DOHH2 (cell line): ENCODE data around the gene USP6NL.

Experiments
- H3F3A ChIP-seq: fragments of 200-600 bp; sonication (generic), shearing (Covaris generic); 2 replicates; pipeline ENCODE4 v1.6.0; 2016; ENCODE audit warnings: antibody characterized with exemption, mild to moderate bottlenecking; ENCODE audit not compliant: control insufficient read depth, insufficient read depth
- H3K27ac ChIP-seq: fragments of 200-600 bp; sonication (generic); 2 replicates; pipeline ENCODE4 v1.5.1; 2014; ENCODE audit warnings: low read depth, mild to moderate bottlenecking, low read length, moderate library complexity
- H3K27me3 ChIP-seq: fragments of 200-600 bp; sonication (generic); 2 replicates; pipeline ENCODE4 v1.6.1; 2014; ENCODE audit warnings: mild to moderate bottlenecking, low read length, mixed read lengths; ENCODE audit not compliant: control insufficient read depth
- H3K36me3 ChIP-seq: fragments of 200-600 bp; sonication (generic); 2 replicates; pipeline ENCODE4 v1.6.1; 2014; ENCODE audit warnings: mild to moderate bottlenecking, low read length, moderate library complexity, mixed read lengths; ENCODE audit not compliant: control insufficient read depth
- H3K4me1 ChIP-seq: fragments of 200-600 bp; sonication (generic); 2 replicates; pipeline ENCODE4 v1.6.1; 2014; ENCODE audit warnings: mild to moderate bottlenecking, low read length, mixed read lengths; ENCODE audit not compliant: control insufficient read depth
- H3K4me2 ChIP-seq: fragments of 200-600 bp; sonication (generic); 2 replicates; pipeline ENCODE4 v1.6.0; 2014; ENCODE audit warnings: mild to moderate bottlenecking, low read length, moderate library complexity
- H3K4me3 ChIP-seq: fragments of 200-600 bp; sonication (generic); 2 replicates; pipeline ENCODE4 v1.5.1; 2014; ENCODE audit warnings: mild to moderate bottlenecking, low read length, mixed read lengths
- H3K79me2 ChIP-seq: fragments of 200-600 bp; sonication (generic); 2 replicates; pipeline ENCODE4 v1.6.1; 2014; ENCODE audit warnings: mild to moderate bottlenecking, low read length, mixed read lengths; ENCODE audit not compliant: control insufficient read depth
- H3K9me2 ChIP-seq: fragments of 200-600 bp; sonication (generic); replicated peaks from 2 replicates; pipeline ENCODE4 v1.6.1; 2014; ENCODE audit warnings: mild to moderate bottlenecking, low read length, mixed read lengths; ENCODE audit not compliant: control insufficient read depth
- H3K9me3 ChIP-seq: fragments of 200-600 bp; sonication (generic); 2 replicates; pipeline ENCODE4 v1.6.1; 2014; ENCODE audit warnings: antibody characterized with exemption, low read length, mixed read lengths; ENCODE audit not compliant: control insufficient read depth, insufficient read depth
- H4K20me1 ChIP-seq: fragments of 200-600 bp; sonication (generic); 2 replicates; pipeline ENCODE4 v1.6.0; 2014; ENCODE audit warnings: low read depth, mild to moderate bottlenecking, antibody characterized with exemption, low read length, moderate library complexity; ENCODE audit not compliant: control insufficient read depth, insufficient read depth
- EZH2phosphoT487 ChIP-seq: fragments of 200-600 bp; sonication (generic); IDR thresholded peaks from 2 replicates; pipeline ENCODE4 v1.6.1; 2017; ENCODE audit warnings: borderline replicate concordance, mild to moderate bottlenecking, antibody characterized with exemption, low read length, moderate library complexity, mixed read lengths
- TF ChIP-seq, protein P1 (sequence below): fragments of 200-600 bp; sonication (generic); IDR thresholded peaks from one replicate; pipeline ENCODE4 v1.5.1; 2014; ENCODE audit warnings: antibody characterized with exemption, mild to moderate bottlenecking, low read depth, low read length; ENCODE audit not compliant: poor library complexity, severe bottlenecking

USP6NL gene

GRCh38 chr10:11478807-11479206 lies 132.6 kb downstream of the USP6NL start:
- Histone ChIP-seq H3K4me2 (no peak overlapping the region), H3K36me3 (peaks cover 57% of the 10 kb centered on the region), H3K27ac (no peak overlapping the region)

GRCh38 chr10:11475831-11476434 lies 135.5 kb downstream of the USP6NL start:
- Histone ChIP-seq H3K9me3 (no peaks in the 10 kb centered on the region), H3K4me1 (no peaks in the 10 kb centered on the region), H4K20me1 (no peaks in the 10 kb centered on the region), H3K4me3 (no peak overlapping the region), H3K27ac (no peak overlapping the region), H3F3A (peaks cover 28% of the 10 kb centered on the region), H3K36me3 (peaks cover 42% of the 10 kb centered on the region), H3K9me2 (no peaks in the 10 kb centered on the region), H3K79me2 (0 out of 2 replicates have a peak, but pooled peaks cover 2% of the 10 kb centered on the region), H3K4me2 (no peak overlapping the region), H3K27me3 (no peaks in the 10 kb centered on the region)
- TF ChIP-seq EZH2phosphoT487 = no peak
- TF ChIP-seq, protein P1, sequence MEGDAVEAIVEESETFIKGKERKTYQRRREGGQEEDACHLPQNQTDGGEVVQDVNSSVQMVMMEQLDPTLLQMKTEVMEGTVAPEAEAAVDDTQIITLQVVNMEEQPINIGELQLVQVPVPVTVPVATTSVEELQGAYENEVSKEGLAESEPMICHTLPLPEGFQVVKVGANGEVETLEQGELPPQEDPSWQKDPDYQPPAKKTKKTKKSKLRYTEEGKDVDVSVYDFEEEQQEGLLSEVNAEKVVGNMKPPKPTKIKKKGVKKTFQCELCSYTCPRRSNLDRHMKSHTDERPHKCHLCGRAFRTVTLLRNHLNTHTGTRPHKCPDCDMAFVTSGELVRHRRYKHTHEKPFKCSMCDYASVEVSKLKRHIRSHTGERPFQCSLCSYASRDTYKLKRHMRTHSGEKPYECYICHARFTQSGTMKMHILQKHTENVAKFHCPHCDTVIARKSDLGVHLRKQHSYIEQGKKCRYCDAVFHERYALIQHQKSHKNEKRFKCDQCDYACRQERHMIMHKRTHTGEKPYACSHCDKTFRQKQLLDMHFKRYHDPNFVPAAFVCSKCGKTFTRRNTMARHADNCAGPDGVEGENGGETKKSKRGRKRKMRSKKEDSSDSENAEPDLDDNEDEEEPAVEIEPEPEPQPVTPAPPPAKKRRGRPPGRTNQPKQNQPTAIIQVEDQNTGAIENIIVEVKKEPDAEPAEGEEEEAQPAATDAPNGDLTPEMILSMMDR = no peak

More at GRCh38 chr10:11478807-11479206, 132.6 kb downstream of the USP6NL start:
- Histone ChIP-seq H3F3A (peaks cover 13% of the 10 kb centered on the region; the same call in 1 of the 2 replicates), H3K4me1 (peaks cover 9% of the 10 kb centered on the region), H3K27me3 (no peaks in the 10 kb centered on the region), H3K9me3 (no peaks in the 10 kb centered on the region), H3K4me3 (no peak overlapping the region), H4K20me1 (no peaks in the 10 kb centered on the region), H3K9me2 (no peaks in the 10 kb centered on the region), H3K79me2 (no peaks in the 10 kb centered on the region)
- no peak for TF ChIP-seq EZH2phosphoT487
- TF ChIP-seq, protein P1 = no peak

- no peaks in the 10 kb centered on the region for H3K9me2 ChIP-seq
- H3K4me2 ChIP-seq = no peak overlapping the region
- H3K27ac ChIP-seq = no peak overlapping the region
- H3K4me3 ChIP-seq = no peak overlapping the region
- no peaks in the 10 kb centered on the region for H3K9me3 ChIP-seq
- peaks cover 28% of the 10 kb centered on the region for H3F3A ChIP-seq
- H3K4me1 ChIP-seq = peaks cover 17% of the 10 kb centered on the region
- peaks cover 4% of the 10 kb centered on the region; the same call in 1 of the 2 replicates for H4K20me1 ChIP-seq
- H3K27me3 ChIP-seq = no peaks in the 10 kb centered on the region
- H3K79me2 ChIP-seq = peaks cover 21% of the 10 kb centered on the region
- peaks cover 44% of the 10 kb centered on the region for H3K36me3 ChIP-seq
- TF ChIP-seq, protein P1 = no peak
- TF ChIP-seq EZH2phosphoT487 = no peak
These were observed 138.2 kb downstream of the USP6NL start for GRCh38 chr10:11473128-11473760.
